ENCODE data around the gene LRRC39.
"Not testable (repeated sequence)": the region's sequence is repeated elsewhere in the genome, so short reads cannot be mapped to it uniquely, and the experiment has no call there.

DNA sequence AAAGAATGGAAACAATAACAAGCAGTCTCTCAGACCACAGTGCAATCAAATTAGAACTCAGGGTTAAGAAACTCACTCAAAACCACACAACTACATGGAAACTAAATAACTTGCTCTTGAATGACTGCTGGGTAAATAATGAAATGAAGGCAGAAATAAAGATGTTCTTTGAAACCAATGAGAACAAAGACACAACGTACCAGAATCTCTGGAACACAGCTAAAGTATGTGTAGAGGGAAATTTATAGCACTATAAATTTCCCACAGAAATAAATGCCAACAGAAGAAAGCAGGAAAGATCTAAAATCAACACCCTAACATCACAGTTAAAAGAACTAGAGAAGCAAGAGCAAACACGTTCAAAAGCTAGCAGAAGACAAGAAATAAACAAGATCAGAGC lies 24.6 kb upstream of the LRRC39 start:
- TF ChIP-seq, protein P1, sequence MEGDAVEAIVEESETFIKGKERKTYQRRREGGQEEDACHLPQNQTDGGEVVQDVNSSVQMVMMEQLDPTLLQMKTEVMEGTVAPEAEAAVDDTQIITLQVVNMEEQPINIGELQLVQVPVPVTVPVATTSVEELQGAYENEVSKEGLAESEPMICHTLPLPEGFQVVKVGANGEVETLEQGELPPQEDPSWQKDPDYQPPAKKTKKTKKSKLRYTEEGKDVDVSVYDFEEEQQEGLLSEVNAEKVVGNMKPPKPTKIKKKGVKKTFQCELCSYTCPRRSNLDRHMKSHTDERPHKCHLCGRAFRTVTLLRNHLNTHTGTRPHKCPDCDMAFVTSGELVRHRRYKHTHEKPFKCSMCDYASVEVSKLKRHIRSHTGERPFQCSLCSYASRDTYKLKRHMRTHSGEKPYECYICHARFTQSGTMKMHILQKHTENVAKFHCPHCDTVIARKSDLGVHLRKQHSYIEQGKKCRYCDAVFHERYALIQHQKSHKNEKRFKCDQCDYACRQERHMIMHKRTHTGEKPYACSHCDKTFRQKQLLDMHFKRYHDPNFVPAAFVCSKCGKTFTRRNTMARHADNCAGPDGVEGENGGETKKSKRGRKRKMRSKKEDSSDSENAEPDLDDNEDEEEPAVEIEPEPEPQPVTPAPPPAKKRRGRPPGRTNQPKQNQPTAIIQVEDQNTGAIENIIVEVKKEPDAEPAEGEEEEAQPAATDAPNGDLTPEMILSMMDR (conservative IDR thresholded peaks at IDR 0.05; ENCODE audit: low read length) = not testable (repeated sequence)
- not testable (repeated sequence) for TF ChIP-seq EZH2phosphoT487 (IDR thresholded peaks at IDR 0.05; ENCODE audit: borderline replicate concordance)

Measured in Loucy (cell line).